Measurements from ENCODE around the gene HMGXB4. TPM values are rescaled to one million over a fixed set of nuclear protein-coding genes. Genes with fewer than 3 reads are reported as not detected.

The HMGXB4 gene
- total and polyA plus RNA-seq, 2 of the 8 experiments (the other 6 are each of a cell fraction or from before 2014, with no cell fraction given): 20.9 to 41.3 TPM

DNA sequence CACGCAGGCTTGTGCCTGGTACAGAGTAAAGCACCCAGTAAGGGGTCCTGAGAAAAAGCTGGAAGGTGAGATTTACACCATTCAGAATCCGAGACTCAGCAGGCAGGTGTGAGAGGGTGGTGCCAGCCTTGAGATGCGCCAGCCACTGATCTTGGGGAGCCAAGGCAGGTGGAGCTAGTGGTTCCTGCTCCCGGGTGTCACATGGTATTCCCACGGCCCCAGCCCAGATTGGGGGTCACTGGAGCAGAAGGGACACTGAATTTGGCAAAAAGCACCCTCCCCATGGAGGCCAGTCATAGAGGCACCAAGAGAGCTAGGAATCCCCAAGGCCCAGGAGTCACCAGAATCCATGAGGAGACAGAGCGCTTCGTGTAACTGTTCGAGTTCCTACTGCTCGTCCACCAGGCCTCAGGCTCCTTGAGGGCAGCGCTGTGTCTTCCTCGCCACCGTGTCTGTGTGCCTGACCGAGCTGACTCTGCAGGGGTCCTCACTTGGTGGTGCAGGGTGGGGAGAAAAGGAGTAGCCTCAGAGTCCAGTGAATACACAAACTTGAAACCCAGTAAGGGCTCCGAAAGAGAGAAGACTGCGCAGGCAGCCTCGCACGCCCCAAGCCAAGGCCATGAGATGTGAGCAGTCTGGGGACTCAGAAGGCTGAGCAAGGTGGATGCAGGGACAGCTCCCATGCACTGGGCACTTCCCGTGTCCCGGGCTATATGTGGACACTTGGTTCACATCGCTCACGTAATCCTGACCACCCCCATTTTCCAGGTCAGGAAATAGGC, 70.6 kb downstream of the HMGXB4 start:
- no peaks in the 10 kb centered on the region for H3K9me3 ChIP-seq (ENCODE audit: insufficient read depth in 2 of 2, low read depth in 1 of 2, low read length in 1 of 2)
- ChIA-PET POLR2A (ENCODE audit: partially characterized antibody) (interaction anchor here (0.9 to 1.5 kb wide), 3 partner anchors 14 to 75 kb away, joined by 4 to 5 read pairs (median 4); no protein-coding TSS in a partner anchor), CTCF (ENCODE audit: partially characterized antibody) (interaction anchor here (0.6 to 1.7 kb wide), 6 partner anchors 17 to 102 kb away, joined by 3 to 4 read pairs (median 3); partner anchors contain the start of gene TOM1)
- H3K9ac ChIP-seq (replicated peaks in 1 of 4; ENCODE audit: extremely low read depth in 1 of 4, low read depth in 3 of 4, low read length in 3 of 4): no peak overlapping the region
- H3K4me3 ChIP-seq (ENCODE audit: extremely low read depth in 1 of 4, insufficient read depth in 2 of 4, low read depth in 3 of 4, low read length in 4 of 4): no peak overlapping the region
- H3K36me3 ChIP-seq (ENCODE audit: control insufficient read depth in 2 of 4, insufficient read depth in 4 of 4, low read length in 3 of 4): peaks cover 5 to 15% (median 8%) of the 10 kb centered on the region in 4 experiments; a peak in 6 of 8 replicates
- no peak for FAIRE-seq
- no peak overlapping the region for H4K91ac ChIP-seq (replicated peaks; ENCODE audit: insufficient read length, low read length)
- H3K27me3 ChIP-seq (replicated peaks in 1 of 4; ENCODE audit: control insufficient read depth in 3 of 4, extremely low read depth in 1 of 4, insufficient read depth in 3 of 4, low read length in 3 of 4): no peaks in the 10 kb centered on the region
- no peak for DNase-seq (ENCODE audit: low read depth in 1 of 2, low spot score in 2 of 2)
- 94% methylated on average over 21 of the region's 21 CpGs; no CpG with 5 or more reads in 1 of the 2 experiments for WGBS, 2 experiments (ENCODE audit: extremely low coverage in 1 of 2, insufficient coverage in 1 of 2, insufficient read length in 1 of 2, insufficient replicate concordance in 2 of 2, low coverage in 1 of 2, low lambda C conversion rate in 2 of 2, missing lambda C conversion rate in 1 of 2)
- H3K23ac ChIP-seq (ENCODE audit: insufficient read length): no peak overlapping the region
- no peak overlapping the region for H2BK120ac ChIP-seq (replicated peaks; ENCODE audit: low read depth, low read length)
- H3K14ac ChIP-seq (ENCODE audit: insufficient read length): no peak overlapping the region
- H2BK5ac ChIP-seq (ENCODE audit: low read depth, low read length): no peak overlapping the region; the same call in 1 of the 2 replicates
- no peaks in the 10 kb centered on the region for H3K23me2 ChIP-seq (ENCODE audit: low read depth, low read length)
- no peak overlapping the region for H2AFZ ChIP-seq (ENCODE audit: low read length)
- peaks cover 2 to 3% of the 10 kb centered on the region in 2 experiments for H4K20me1 ChIP-seq (replicated peaks in 1 of 2; ENCODE audit: control insufficient read depth in 1 of 2, insufficient read depth in 2 of 2, low read length in 2 of 2)
- H4K8ac ChIP-seq (ENCODE audit: extremely low read depth, insufficient read depth, low read length): no peak overlapping the region
- no peak overlapping the region for H3K56ac ChIP-seq (replicated peaks; ENCODE audit: insufficient read length, low read depth, low read length)
- H3K79me1 ChIP-seq (ENCODE audit: low read depth, low read length): no peaks in the 10 kb centered on the region; the same call in 1 of the 2 replicates
- H2AK5ac ChIP-seq (ENCODE audit: low read depth, low read length): no peak overlapping the region
- no peaks in the 10 kb centered on the region for H3K79me2 ChIP-seq (ENCODE audit: control insufficient read depth in 1 of 2, insufficient read depth in 2 of 2, low read length in 2 of 2)
- H3K4ac ChIP-seq (replicated peaks; ENCODE audit: insufficient read length, low read depth, low read length): no peak overlapping the region
- H3K27ac ChIP-seq (ENCODE audit: low read depth, low read length): no peak overlapping the region
- no peak overlapping the region for H3K4me2 ChIP-seq (ENCODE audit: insufficient read depth in 1 of 2, low read depth in 2 of 2, low read length in 2 of 2)
- H3K18ac ChIP-seq (ENCODE audit: extremely low read depth, low read length): no peak overlapping the region
- no peaks in the 10 kb centered on the region for H3K4me1 ChIP-seq (replicated peaks in 1 of 4; ENCODE audit: control insufficient read depth in 3 of 4, insufficient read depth in 4 of 4, low read length in 3 of 4)
- no peak overlapping the region for H2BK20ac ChIP-seq (ENCODE audit: low read length)
- H4K5ac ChIP-seq (ENCODE audit: insufficient read length, low read depth, low read length): no peak overlapping the region
- H2BK12ac ChIP-seq (ENCODE audit: low read depth, low read length): no peak overlapping the region
- no peak overlapping the region for H2BK15ac ChIP-seq (ENCODE audit: low read length)
- TF ChIP-seq POU5F1 (IDR thresholded peaks at IDR 0.05; ENCODE audit: low read depth, low read length) (no peak), RFX5 (IDR thresholded peaks at IDR 0.05; ENCODE audit: borderline replicate concordance, low read depth, low read length) (no peak), SIX5 (IDR thresholded peaks at IDR 0.05; ENCODE audit: low read depth, low read length) (no peak), SIN3A (conservative IDR thresholded peaks at IDR 0.05 in 1 of 2, IDR thresholded peaks at IDR 0.05 in 1 of 2; ENCODE audit: low read depth in 1 of 2, low read length in 2 of 2) (no peak), SUZ12 (IDR thresholded peaks at IDR 0.05; ENCODE audit: low read length) (no peak), BRCA1 (IDR thresholded peaks at IDR 0.05; ENCODE audit: low read depth, low read length) (no peak), EP300 (IDR thresholded peaks at IDR 0.05; ENCODE audit: borderline replicate concordance in 1 of 2, low read depth in 2 of 2, low read length in 2 of 2) (no peak), SIRT6 (IDR thresholded peaks at IDR 0.05; ENCODE audit: low read length) (no peak)
- TF ChIP-seq, protein P1, sequence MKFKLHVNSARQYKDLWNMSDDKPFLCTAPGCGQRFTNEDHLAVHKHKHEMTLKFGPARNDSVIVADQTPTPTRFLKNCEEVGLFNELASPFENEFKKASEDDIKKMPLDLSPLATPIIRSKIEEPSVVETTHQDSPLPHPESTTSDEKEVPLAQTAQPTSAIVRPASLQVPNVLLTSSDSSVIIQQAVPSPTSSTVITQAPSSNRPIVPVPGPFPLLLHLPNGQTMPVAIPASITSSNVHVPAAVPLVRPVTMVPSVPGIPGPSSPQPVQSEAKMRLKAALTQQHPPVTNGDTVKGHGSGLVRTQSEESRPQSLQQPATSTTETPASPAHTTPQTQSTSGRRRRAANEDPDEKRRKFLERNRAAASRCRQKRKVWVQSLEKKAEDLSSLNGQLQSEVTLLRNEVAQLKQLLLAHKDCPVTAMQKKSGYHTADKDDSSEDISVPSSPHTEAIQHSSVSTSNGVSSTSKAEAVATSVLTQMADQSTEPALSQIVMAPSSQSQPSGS (IDR thresholded peaks at IDR 0.05; ENCODE audit: low read length): no peak
- TF ChIP-seq, protein P2, sequence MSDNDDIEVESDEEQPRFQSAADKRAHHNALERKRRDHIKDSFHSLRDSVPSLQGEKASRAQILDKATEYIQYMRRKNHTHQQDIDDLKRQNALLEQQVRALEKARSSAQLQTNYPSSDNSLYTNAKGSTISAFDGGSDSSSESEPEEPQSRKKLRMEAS (IDR thresholded peaks at IDR 0.05): no peak

Data from H1 (cell line).